Neural cell (in vitro differentiated cells): ENCODE data around the gene GET4. TPM values are rescaled to one million over a fixed set of nuclear protein-coding genes. Genes with fewer than 3 reads are reported as not detected.

Experiments used
- H2AFZ ChIP-seq: fragments of 200-600, 300-800 bp; sonication (generic), shearing (Covaris generic); 2 replicates; pipeline ENCODE4 v1.6.0; 2014; ENCODE audit warnings: low read depth, mild to moderate bottlenecking, antibody characterized with exemption, low read length, moderate library complexity
- H3F3A ChIP-seq: fragments of 200-600 bp; shearing (Covaris generic); 2 replicates; pipeline ENCODE4 v1.6.1; 2016; ENCODE audit warnings: mild to moderate bottlenecking, moderate library complexity, mixed read lengths, antibody characterized with exemption, low read length; ENCODE audit not compliant: insufficient read depth, poor library complexity, severe bottlenecking
- H3K27ac ChIP-seq: fragments of 200-600, 300-800 bp; sonication (generic), shearing (Covaris generic); 2 replicates; pipeline ENCODE4 v1.5.1; 2014; ENCODE audit warnings: mild to moderate bottlenecking, low read length, moderate library complexity
- H3K27me3 ChIP-seq: fragments of 300-800, 200-600 bp; sonication (generic), shearing (Covaris generic); 2 replicates; pipeline ENCODE4 v1.6.0; 2014; ENCODE audit warnings: mild to moderate bottlenecking, low read depth, low read length, moderate library complexity; ENCODE audit not compliant: insufficient read depth
- H3K36me3 ChIP-seq: fragments of 300-800, 200-600 bp; sonication (generic), shearing (Covaris generic); 2 replicates; pipeline ENCODE4 v1.5.1; 2014; ENCODE audit warnings: mild to moderate bottlenecking, antibody characterized with exemption, low read length, moderate library complexity; ENCODE audit not compliant: insufficient read depth
- H3K4me2 ChIP-seq: fragments of 300-800, 200-600 bp; sonication (generic), shearing (Covaris generic); 2 replicates; pipeline ENCODE4 v1.6.0; 2014; ENCODE audit warnings: mild to moderate bottlenecking, low read length
- H3K4me3 ChIP-seq: fragments of 300-800, 200-600 bp; sonication (generic), shearing (Covaris generic); 2 replicates; pipeline ENCODE4 v1.5.1; 2014; ENCODE audit warnings: mild to moderate bottlenecking, low read length, moderate library complexity
- H3K79me2 ChIP-seq: fragments of 200-600 bp; shearing (Covaris generic); replicated peaks from 2 replicates; pipeline ENCODE4 v1.6.0; 2014; ENCODE audit warnings: mild to moderate bottlenecking, low read length, moderate library complexity; ENCODE audit not compliant: insufficient read depth
- H3K9ac ChIP-seq: fragments of 300-800, 200-600 bp; sonication (generic), shearing (Covaris generic); 2 replicates; pipeline ENCODE4 v1.6.1; 2016; ENCODE audit warnings: mild to moderate bottlenecking, low read length, mixed read lengths
- H3K9me2 ChIP-seq: fragments of 200-600 bp; shearing (Covaris generic); 2 replicates; pipeline ENCODE4 v1.6.1; 2016; ENCODE audit warnings: mild to moderate bottlenecking, low read length, mixed read lengths; ENCODE audit not compliant: insufficient read depth
- H3K9me3 ChIP-seq: fragments of 200-600, 300-800 bp; sonication (generic), shearing (Covaris generic); 2 replicates; pipeline ENCODE4 v1.6.1; 2016; ENCODE audit warnings: mild to moderate bottlenecking, mixed run types, low read length, moderate library complexity, mixed read lengths
- H4K20me1 ChIP-seq: fragments of 200-600 bp; shearing (Covaris generic); 2 replicates; pipeline ENCODE4 v1.6.1; 2016; ENCODE audit warnings: mild to moderate bottlenecking, mixed run types; ENCODE audit not compliant: insufficient read depth
- CTCF ChIP-seq: fragments of 450-650 bp; IDR thresholded peaks from 2 replicates; pipeline ENCODE4 v1.5.1; 2014; ENCODE audit warnings: antibody characterized with exemption, mild to moderate bottlenecking, moderate library complexity; ENCODE audit not compliant: poor library complexity, severe bottlenecking
- EP300 ChIP-seq: fragments of 450-650 bp; conservative IDR thresholded peaks from 2 replicates; pipeline ENCODE4 v1.6.1; 2014; ENCODE audit warnings: antibody characterized with exemption, mild to moderate bottlenecking, moderate library complexity; ENCODE audit not compliant: poor library complexity, severe bottlenecking
- EZH2 ChIP-seq: fragments of 200-600, 300-800 bp; shearing (Covaris generic), sonication (generic); IDR thresholded peaks from 2 replicates; pipeline ENCODE4 v1.6.1; 2014; ENCODE audit warnings: antibody characterized with exemption, low read length, borderline replicate concordance, mild to moderate bottlenecking; ENCODE audit not compliant: insufficient read depth, poor library complexity, severe bottlenecking
- MXI1 ChIP-seq: fragments of 450-650 bp; conservative IDR thresholded peaks from 2 replicates; pipeline ENCODE4 v1.6.1; 2014; ENCODE audit warnings: antibody characterized with exemption, mild to moderate bottlenecking; ENCODE audit not compliant: poor library complexity, severe bottlenecking
- POLR2AphosphoS5 ChIP-seq: IDR thresholded peaks from 2 replicates; pipeline ENCODE4 v1.6.1; 2012
- RAD21 ChIP-seq: fragments of 450-650 bp; conservative IDR thresholded peaks from 2 replicates; pipeline ENCODE4 v1.6.1; 2014; ENCODE audit warnings: antibody characterized with exemption, mild to moderate bottlenecking, moderate library complexity
- REST ChIP-seq: IDR thresholded peaks from 2 replicates; pipeline ENCODE4 v1.6.1; 2012; ENCODE audit warnings: borderline replicate concordance
- SMC3 ChIP-seq: fragments of 450-650 bp; conservative IDR thresholded peaks from 2 replicates; pipeline ENCODE4 v1.6.1; 2014; ENCODE audit warnings: antibody characterized with exemption, mild to moderate bottlenecking, moderate library complexity; ENCODE audit not compliant: poor library complexity
- TAF1 ChIP-seq: IDR thresholded peaks from 2 replicates; pipeline ENCODE4 v1.6.1; 2012; ENCODE audit warnings: low read depth
- polyA plus RNA-seq: library from polyadenylated mRNA; depleted of rRNA; stranded (reverse); fragments of >200 nt; gene quantifications from 2 replicates; pipeline ENCODE4 v1.2.3, GENCODE V29; 2014

The GET4 gene
- polyA plus RNA-seq, 1 donor from 2014 or later = 63.8 TPM

GRCh38 chr7:887488-887820 is 11.1 kb downstream of the GET4 start:
- Histone ChIP-seq H3K79me2 (peaks cover 7% of the 10 kb centered on the region), H4K20me1 (no peaks in the 10 kb centered on the region)

More at GRCh38 chr7:887488-887820, 11.1 kb downstream of the GET4 start:
- Histone ChIP-seq H3F3A (no peaks in the 10 kb centered on the region), H3K4me3 (no peak overlapping the region), H2AFZ (no peak overlapping the region), H3K4me2 (no peak overlapping the region), H3K36me3 (no peaks in the 10 kb centered on the region), H3K9ac (no peak overlapping the region), H3K27ac (no peak overlapping the region), H3K27me3 (no peaks in the 10 kb centered on the region), H3K9me3 (no peaks in the 10 kb centered on the region), H3K9me2 (no peaks in the 10 kb centered on the region)
- TF ChIP-seq POLR2AphosphoS5 = no peak
- TF ChIP-seq MXI1 = no peak
- no peak for TF ChIP-seq CTCF
- TF ChIP-seq TAF1 = no peak
- no peak for TF ChIP-seq RAD21
- no peak for TF ChIP-seq REST
- no peak for TF ChIP-seq EZH2
- no peak for TF ChIP-seq EP300
- TF ChIP-seq SMC3 = no peak
